ENCODE results near the gene METTL13.

DNA sequence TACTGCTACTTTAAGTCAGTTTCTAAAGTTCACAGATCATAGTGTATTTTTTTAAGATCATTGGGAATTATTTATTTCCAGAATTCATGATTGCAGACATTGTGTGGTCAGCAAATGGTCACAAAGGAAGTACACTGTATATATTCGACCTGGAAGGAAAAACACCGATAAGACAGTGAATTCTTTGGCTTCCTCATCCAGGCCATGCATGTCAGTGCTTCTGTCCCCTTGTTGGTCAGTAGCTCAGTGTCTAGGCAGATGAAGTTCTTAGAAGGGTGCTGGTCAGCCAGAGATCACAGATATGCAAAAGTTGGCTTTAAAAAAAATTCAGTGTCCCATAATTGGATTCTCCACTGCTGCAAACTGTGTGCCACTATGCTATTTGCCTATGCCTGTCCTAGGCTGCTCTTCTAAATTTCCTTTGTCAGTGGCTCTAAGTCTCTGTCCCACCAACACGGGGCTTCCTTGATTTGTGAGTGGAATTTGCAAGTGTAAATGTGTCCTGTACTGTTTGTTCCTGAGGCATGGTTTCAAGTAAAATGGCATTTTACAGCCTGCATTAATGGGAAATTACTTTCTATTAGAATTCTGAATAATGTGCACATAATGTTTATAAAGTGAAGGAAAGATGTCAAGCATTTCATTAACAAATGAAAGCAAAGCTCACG, 27.6 kb upstream of the METTL13 start:
- TF ChIP-seq, protein P1, sequence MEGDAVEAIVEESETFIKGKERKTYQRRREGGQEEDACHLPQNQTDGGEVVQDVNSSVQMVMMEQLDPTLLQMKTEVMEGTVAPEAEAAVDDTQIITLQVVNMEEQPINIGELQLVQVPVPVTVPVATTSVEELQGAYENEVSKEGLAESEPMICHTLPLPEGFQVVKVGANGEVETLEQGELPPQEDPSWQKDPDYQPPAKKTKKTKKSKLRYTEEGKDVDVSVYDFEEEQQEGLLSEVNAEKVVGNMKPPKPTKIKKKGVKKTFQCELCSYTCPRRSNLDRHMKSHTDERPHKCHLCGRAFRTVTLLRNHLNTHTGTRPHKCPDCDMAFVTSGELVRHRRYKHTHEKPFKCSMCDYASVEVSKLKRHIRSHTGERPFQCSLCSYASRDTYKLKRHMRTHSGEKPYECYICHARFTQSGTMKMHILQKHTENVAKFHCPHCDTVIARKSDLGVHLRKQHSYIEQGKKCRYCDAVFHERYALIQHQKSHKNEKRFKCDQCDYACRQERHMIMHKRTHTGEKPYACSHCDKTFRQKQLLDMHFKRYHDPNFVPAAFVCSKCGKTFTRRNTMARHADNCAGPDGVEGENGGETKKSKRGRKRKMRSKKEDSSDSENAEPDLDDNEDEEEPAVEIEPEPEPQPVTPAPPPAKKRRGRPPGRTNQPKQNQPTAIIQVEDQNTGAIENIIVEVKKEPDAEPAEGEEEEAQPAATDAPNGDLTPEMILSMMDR (IDR thresholded peaks at IDR 0.05; ENCODE audit: insufficient read depth, low read length) = no peak
- no peak for TF ChIP-seq POLR2AphosphoS5 (IDR thresholded peaks at IDR 0.05; ENCODE audit: low read depth)
